NCI-H1105 treated with DMSO at 0.1 percent for 48 hours (cell line): ENCODE results near the gene GJB4.
"Not testable (repeated sequence)": the region's sequence is repeated elsewhere in the genome, so short reads cannot be mapped to it uniquely, and the experiment has no call there.

Experiments
- DNase-seq: peaks from one replicate; lab custom pipeline; 2025; lab: John Stamatoyannopoulos, UW

Gene GJB4

GRCh38 chr1:34800214-34800613, 40.7 kb downstream of the GJB4 start:
- DNase-seq = no peak

DNA sequence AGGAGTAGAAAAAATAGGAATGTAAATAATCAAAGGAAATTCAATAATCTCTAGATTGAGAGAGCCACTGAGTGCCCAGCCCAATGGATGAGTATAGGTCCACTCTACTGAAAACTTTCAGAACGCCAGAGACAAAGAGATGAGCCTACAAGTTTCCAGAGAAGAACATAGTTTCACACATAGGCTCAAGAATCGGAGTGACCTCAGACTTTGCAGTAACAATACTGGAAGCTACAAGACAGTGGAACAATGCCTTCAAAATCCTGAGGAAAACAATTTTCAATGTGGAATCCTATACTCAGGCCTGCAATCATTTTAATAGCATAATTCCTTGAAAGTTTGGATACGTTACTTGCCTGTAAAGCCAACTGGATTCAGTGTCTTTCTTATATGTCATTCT, 44.2 kb downstream of the GJB4 start:
- no peak for DNase-seq

GRCh38 chr1:34806396-34806795, 46.9 kb downstream of the GJB4 start:
- DNase-seq = no peak

GRCh38 chr1:34808051-34808810, 48.7 kb downstream of the GJB4 start:
- DNase-seq = no peak

DNA sequence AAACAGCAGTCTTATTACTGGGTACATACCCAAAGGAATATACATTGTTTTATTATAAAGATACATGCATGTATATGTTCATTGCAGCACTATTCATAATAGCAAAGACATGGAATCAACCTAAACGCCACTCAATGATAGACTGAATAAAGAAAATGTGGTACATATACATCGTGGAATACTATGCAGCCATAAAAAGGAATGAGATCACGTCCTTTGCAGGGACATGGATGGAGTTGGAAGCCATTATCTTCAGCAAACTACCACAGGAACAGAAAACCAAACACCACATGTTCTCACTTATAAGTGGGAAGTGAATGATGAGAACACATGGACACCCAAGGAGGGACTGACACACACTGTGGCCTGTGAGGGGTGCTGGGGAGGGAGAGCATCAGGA, 51.2 kb downstream of the GJB4 start:
- DNase-seq = not testable (repeated sequence)
